ENCODE measurements around the gene ABCC3.
"Not testable (repeated sequence)": the region's sequence is repeated elsewhere in the genome, so short reads cannot be mapped to it uniquely, and the experiment has no call there.

ABCC3 gene

DNA sequence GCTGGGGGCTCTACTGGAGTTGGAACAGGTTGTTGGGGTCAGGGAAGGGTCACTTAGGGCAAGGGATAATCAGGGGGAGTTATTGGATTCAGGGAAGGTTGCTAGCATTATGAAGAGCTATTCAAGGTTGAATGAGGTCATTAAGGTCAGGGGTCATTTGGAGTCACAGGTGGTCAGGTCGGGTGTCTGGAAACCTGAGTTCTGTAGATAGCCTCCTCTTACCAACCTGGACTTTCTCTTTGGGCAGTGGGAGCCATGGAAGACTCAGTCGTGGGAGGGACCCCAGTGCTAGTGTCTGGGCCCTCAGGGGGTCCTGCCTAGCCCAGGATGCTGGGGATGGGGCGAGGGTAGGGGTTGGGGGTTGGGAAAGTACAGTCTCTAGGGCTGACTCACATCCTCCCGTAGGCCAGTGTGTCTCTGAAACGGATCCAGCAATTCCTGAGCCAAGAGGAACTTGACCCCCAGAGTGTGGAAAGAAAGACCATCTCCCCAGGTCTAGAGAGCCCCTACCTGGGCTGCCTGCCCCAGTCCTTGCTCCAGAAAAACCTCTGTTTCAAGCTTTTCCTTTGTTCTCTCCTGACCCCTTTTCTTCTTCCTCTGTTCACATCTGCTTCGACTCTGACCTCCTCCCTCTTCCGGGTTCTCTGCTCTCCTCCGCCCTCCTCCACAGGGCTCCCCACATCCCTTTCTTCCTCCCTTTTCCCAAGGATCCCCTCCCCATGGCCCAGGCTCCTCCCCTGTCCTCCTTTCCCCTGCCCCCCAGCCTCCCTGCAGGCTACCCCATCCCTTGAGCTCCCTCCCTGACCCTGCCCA lies 33.5 kb downstream of the ABCC3 start:
- DNase-seq: no peak

- no peak for DNase-seq
These were observed 34.3 kb downstream of the ABCC3 start for GRCh38 chr17:50668838-50669581.

- DNase-seq: no peak
These were observed 37.4 kb downstream of the ABCC3 start for GRCh38 chr17:50672071-50672470.

DNA sequence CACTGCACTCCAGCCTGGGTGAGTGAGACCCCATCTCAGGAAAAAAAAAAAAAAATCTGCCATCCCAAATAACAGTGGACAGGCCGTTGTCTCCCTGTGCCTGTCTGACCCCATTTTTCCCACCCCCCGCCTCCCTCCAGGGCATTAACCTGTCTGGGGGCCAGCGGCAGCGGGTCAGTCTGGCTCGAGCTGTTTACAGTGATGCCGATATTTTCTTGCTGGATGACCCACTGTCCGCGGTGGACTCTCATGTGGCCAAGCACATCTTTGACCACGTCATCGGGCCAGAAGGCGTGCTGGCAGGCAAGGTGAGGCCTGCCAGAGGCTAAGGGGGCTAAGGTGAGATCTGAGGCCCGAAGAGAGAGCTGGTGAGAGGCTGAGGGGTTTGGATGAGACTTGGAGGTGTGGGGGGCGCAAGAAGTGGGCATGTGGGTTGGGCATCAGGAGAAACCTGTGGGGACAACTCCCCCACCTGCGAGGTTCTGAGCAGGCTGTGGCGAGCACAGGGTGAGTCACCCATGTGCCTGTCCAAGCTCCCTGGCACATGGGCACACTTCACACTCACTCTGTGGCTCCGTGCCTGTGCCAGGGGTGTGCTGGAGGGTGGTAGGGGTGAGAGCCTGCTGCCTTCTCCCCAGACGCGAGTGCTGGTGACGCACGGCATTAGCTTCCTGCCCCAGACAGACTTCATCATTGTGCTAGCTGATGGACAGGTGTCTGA lies 38.3 kb downstream of the ABCC3 start:
- no peak for DNase-seq

GRCh38 chr17:50675190-50675589 lies 40.5 kb downstream of the ABCC3 start:
- no peak for DNase-seq

DNA sequence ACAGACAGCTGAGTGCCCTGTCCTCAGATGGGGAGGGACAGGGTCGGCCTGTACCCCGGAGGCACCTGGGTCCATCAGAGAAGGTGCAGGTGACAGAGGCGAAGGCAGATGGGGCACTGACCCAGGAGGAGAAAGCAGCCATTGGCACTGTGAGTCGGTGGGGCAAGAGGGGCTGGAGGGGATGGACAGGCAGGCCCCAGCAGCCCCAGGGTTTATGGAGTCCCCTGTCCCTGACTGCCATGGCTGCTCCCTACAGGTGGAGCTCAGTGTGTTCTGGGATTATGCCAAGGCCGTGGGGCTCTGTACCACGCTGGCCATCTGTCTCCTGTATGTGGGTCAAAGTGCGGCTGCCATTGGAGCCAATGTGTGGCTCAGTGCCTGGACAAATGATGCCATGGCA lies 40.9 kb downstream of the ABCC3 start:
- no peak for DNase-seq

DNA sequence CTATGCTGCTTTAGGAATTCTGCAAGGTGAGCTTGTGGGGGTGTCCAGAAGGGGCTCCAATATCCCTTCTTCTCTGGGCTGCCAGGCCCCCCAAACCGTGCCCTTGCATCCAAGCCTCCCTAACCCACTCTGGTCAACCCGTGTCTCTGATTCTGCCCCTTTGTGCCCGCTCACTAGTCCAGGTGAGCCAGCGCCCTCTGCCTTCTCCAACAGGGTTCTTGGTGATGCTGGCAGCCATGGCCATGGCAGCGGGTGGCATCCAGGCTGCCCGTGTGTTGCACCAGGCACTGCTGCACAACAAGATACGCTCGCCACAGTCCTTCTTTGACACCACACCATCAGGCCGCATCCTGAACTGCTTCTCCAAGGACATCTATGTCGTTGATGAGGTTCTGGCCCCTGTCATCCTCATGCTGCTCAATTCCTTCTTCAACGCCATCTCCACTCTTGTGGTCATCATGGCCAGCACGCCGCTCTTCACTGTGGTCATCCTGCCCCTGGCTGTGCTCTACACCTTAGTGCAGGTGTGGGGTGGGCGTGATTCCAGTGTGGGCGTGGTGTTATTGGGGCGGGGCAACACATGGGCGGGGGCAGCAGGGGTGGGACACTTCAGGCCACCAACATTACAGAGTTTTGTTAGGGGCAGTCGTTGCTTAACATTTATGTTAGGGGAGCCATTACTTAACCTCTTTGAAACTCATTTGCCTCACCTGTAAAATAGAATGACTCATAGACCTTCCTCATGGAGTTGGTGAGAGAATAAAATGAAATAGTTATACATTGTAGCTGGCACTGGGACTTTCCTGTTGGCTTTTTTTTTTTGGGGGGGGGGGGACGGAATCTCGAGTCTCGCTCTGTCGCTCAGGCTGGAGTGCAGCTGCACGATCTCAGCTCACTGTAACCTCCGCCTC lies 41.6 kb downstream of the ABCC3 start:
- no peak for DNase-seq

- DNase-seq: no peak
These were observed 43.2 kb downstream of the ABCC3 start for GRCh38 chr17:50677851-50678375.

DNA sequence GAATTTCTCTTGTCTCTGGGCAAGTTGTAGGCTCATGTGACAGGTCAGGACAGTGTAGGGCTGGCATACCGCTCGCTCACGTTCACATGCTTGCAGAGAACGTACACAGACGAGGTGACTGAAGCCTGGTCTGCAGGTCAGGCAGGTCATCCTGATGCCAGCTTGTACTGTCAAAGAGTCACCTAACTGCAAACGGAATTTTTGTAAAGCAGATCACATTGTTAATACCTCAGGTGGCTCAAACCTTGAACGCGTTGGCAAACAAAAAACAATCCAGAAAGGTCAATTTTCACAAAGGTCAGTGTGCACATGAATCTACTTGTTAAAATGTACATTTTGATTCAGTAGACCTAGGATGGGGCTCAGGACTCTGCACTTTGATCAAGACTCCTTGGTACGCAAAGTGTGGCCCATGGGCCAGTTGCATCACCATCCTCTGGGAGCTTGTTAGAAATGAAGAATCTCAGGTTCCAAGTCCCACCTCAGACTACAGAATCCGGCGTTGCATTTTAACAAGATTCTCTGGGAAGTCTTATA lies 44.4 kb downstream of the ABCC3 start:
- no peak for DNase-seq

- DNase-seq: no peak
These were observed 45.4 kb downstream of the ABCC3 start for GRCh38 chr17:50680126-50680525.

DNA sequence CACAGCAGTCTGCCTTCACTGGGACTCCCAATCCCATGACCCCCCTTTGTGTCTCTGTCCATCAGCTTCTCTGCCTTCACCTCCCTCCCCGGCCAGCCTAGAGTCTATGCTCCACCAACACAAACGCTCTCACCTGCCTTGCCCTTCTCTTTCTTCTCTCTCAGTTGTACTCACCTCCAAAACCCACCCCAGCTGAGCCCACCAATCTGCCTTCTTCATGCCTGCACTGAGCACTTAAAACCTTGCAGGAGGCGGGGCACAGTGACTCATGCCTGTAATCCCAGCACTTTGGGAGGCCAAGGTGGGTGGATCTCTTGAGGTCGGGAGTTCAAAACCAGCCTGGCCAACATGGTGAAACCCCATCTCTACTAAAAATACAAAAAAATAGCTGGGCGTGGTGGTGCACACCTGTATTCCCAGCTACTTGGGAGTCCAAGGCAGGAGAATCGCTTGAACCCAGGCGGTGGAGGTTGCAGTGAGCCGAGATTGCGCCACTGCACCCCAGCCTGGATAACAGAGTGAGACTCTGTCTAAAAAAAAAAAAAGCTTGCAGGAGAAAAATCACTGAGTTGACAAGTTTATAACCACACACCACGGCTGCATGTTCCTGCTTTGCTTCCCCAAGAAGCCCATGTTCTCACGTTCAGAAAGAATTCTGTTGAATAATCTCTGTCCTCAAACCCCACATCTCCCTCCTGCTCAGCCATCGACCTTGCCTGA lies 46.0 kb downstream of the ABCC3 start:
- not testable (repeated sequence) for DNase-seq

DNA sequence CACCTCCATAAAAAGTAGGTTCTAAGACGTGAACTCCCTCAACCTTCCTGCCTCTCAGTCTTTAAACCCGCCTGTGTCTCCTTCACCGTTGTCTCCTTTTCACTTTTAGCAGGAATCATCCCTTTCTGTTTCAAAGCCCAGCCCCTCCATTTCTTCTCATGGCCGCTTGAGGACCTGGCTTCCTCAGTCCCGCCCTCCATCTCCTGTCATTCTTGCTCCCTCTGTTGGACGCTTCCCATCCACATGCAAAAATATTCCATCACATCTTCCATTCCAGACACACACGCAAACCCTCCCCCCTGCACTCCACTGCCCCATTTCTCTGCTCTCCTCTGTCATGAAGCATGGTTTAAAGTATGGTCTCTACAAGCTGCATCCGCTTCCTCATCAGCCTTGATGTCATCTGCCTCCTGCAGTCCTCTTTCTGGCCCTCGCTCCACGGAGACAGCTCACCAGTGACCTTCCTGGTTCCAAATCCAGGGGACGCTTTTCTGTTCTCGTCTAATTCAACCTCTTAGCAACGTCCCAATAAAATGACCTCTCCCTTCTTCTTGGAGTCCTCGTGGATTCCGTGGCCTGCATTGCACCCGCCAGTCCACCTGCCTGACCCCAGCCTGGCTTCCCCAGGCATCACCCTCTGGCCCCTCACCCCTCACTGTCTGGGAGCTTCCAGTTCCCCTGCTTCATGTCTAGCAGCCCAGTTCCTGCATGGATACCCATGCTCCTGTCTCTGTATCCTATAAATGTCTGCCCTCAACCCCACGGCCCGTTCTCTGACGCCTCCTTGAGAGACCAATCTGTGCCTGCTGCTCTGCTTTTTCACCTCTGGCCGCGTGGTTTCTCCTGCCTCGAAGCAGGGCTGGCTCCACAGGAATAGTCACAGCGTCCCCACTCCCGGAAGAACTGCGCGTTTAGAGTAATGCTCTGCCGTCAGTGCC lies 46.9 kb downstream of the ABCC3 start:
- DNase-seq: no peak

- no peak for DNase-seq
These were observed 47.8 kb downstream of the ABCC3 start for GRCh38 chr17:50682441-50682840.

DNA sequence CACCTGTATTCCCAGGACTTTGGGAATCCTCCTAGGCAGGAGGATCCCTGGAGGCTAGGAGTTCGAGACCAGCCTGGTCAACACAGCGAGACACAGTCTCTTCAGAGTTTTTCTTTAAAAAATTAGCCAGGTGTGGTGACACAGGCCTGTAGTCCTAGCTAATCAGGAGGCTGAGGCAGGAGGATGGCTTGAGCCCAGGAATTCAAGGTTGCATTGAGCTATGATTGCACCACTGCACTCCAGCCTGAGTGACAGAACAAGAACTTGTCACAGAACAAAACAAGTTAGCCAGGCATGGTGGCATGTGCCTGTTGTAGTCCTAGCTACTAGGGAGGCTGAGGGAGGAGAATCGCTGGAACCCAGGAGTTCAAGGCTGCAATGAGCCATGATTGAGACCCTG lies 48.3 kb downstream of the ABCC3 start:
- DNase-seq: no peak

GRCh38 chr17:50683434-50684287 lies 49.0 kb downstream of the ABCC3 start:
- no peak for DNase-seq

GRCh38 chr17:50684288-50684611 lies 49.6 kb downstream of the ABCC3 start:
- DNase-seq: no peak

DNA sequence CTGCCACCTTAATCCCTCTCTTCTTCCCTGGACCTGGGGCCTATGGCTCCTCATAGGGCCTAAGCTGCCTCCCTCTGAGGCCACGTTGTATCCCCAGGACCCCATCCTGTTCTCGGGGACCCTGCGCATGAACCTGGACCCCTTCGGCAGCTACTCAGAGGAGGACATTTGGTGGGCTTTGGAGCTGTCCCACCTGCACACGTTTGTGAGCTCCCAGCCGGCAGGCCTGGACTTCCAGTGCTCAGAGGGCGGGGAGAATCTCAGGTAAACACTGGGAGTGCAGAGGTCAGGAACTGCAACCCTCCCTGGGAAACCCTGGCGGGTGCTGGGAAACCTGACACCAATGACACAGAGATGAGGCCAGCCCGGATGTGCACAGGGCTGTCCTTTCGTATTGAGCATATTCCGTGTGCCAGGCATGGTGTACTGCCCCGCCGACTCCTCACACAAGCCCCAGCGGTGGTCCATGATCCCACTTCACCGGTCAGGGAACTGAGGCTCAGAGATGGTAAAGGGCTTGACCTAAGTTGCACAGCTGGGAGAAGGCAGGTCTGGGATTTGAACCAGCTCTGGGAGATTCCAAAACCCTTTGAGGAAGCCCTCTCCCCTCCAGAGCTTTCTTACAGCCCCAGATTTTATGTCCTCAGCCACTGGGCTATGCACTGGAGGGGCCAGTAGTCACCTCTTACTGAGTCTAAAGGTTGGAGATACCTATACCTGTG lies 50.1 kb downstream of the ABCC3 start:
- DNase-seq: no peak

DNA sequence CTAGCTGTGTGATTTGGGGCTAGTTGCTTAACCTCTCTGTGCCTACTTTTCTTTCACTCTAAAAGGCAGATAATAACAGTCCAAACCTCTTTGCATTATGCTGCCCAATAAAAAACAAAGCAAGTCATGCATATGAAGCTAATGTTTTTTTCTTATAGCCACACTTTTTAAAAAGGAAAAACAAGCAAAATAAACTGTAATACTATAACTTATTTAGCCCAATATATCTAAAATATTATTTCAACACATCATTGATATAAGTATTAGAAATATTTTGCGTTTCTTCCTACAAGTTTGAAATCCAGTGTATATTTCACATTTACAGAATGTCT lies 50.6 kb downstream of the ABCC3 start:
- no peak for DNase-seq

All from activated CD4-positive, CD25-positive, alpha-beta regulatory T cell treated with anti-CD3 and anti-CD28 coated beads, Interleukin-2, amount 50 U/mL, for 72 hours (primary cell).